GM18951 (cell line): ENCODE measurements around the gene SGSH.

ENCODE experiments used
- POLR2A ChIP-seq: IDR thresholded peaks from 4 replicates; pipeline ENCODE4 v1.6.1; 2011; ENCODE audit warnings: mild to moderate bottlenecking; ENCODE audit not compliant: insufficient read length, insufficient read depth; ENCODE audit errors: extremely low read depth
- in situ Hi-C: fragments of 300-500 bp; cut with MboI; formaldehyde crosslinking; loops from one replicate; pipeline ENCODE4 v1.12.0; 2022; ENCODE audit warnings: low sequenced_read_pairs, mixed read lengths, inconsistent platforms; ENCODE audit not compliant: unreplicated experiment

The SGSH gene

DNA sequence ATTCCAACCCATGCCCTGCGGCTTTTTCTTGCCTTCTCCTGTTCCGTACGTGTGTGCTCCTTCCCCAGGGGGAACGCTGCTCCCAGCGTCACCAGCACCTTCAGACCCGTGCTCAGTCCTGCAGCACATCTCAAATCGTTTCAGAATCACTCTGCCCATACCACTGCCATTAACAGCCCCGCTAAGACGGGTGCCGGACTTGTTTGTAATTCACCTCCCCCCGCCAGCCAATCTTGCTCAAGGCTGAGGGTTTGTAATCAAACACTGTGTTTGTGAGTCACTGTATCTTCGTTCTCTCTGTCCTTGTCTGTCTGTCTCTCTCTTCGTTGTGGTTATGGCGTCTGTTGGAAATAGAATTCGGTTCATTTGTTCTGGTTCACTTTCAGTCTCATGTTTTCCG, 33.0 kb downstream of the SGSH start:
- in situ Hi-C loops = no loop called here
- no peak for TF ChIP-seq POLR2A

DNA sequence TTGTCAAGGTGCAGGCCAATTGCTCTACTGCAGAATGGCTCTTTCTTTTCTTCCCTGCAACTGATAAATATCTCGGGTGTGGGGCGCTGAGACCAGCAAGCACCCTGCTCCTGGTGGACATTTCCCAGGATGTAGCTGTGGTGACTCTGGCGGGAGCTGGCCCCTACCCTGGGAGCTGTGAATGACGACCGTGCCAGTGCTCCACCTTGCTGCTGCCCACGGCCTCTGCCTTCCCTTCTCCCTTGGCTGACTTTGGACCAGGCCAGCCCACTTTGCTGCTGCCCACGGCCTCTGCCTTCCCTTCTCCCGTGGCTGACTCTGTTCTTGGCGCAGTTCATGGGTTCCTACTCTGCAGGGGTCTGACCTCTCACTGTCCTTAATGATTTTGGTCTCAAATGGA, 34.2 kb downstream of the SGSH start:
- in situ Hi-C loops = no loop called here
- no peak for TF ChIP-seq POLR2A

DNA sequence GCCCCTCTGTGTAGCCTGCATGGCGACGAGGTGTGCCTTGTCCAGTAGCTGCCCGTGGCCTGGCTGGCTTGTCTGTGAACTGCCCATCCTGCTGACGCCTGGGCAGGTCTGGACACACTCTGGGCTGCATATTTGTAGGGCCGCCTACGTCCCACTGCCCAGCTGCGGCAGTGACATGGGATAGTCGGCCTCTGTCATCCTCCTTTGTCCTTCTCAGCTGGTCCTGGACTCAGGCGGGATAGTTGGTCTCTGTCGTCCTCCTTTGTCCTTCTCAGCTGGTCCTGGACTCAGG, 35.8 kb downstream of the SGSH start:
- TF ChIP-seq POLR2A = no peak
- in situ Hi-C loops = no loop called here

DNA sequence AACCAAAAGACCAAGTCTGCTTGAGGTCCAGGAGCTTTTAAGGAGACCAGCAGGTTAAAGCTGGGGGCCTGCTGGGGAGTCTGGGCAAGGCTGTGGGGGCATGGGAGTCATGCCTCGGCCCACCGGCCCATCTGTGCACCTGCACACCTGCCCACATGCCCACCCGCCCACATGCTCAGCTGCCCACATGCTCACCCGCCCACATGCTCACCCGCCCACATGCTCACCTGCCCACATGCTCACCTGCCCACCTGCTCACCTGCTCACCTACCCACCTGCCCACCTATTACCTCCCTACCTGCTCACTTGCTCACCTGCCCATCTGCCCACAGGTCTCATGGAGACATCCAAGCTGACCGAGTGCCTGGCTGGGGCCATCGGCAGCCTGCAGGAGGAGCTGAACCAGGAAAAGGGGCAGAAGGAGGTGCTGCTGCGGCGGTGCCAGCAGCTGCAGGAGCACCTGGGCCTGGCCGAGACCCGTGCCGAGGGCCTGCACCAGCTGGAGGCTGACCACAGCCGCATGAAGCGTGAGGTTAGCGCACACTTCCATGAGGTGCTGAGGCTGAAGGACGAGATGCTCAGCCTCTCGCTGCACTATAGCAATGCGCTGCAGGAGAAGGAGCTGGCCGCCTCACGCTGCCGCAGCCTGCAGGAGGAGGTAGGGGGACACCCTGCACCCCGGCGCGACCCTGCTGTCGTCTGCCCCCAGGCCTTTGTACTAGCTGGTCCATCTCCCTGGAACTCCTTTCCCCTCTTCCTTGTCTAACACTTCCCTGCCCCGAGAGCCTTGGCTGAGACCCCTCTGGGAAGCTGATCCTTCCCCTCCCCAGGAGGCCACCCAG, 36.3 kb downstream of the SGSH start:
- in situ Hi-C loops = no loop called here
- TF ChIP-seq POLR2A = no peak

DNA sequence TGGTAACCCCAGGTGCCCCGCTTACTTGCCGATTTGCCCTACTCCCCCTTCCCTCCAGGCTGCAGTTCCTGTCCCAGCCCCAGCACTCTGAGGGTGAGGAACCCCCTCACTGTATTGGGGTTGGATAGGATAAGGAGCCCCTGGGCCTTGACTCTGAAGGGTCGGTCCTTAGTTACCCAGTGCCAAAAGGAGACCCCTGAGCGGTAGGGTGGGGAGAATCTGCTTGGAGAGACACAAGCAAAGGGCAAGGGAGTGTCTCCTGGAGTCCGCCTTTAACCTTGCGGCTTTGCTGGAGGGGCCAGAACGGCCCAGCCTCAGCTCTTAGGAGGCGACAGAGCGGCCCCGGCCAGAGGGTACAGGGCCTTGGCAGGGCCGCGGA, 37.3 kb downstream of the SGSH start:
- in situ Hi-C loops = no loop called here

DNA sequence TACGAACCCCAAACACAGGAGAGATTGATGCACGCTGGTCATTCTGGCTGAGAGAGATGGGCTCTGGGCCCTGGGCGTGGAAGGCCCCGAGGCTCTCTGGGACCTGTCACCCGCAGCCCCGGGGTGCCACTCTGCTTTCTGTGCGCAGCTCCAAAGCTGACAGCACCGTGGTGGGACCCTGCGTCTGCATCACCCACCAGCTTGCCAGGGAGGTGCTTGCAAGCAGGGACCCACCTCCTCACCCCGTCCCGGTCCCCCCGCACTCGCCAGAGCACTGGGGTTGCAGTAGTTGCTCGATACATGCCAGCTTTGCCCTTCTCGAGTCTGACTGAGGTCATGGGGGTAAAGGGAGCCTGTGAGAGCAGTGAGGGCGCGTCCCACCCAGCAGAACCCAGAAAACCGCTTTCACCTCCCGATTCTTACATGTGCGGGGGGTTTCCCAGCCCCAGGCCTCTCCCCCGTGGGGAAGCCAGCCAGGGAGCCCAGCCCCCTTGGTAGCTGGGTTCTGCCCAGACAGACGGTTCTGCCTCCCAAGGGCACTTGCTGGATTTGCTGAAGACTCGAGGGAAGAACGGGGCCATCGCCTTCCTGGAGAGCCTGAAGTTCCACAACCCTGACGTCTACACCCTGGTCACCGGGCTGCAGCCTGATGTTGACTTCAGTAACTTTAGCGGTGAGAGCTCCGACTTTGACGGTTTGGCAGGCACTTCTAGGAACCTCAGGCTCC, 37.9 kb downstream of the SGSH start:
- in situ Hi-C loops = no loop called here
- no peak for TF ChIP-seq POLR2A

More for the DNA sequence above, 37.3 kb downstream of the SGSH start:
- TF ChIP-seq POLR2A = no peak

DNA sequence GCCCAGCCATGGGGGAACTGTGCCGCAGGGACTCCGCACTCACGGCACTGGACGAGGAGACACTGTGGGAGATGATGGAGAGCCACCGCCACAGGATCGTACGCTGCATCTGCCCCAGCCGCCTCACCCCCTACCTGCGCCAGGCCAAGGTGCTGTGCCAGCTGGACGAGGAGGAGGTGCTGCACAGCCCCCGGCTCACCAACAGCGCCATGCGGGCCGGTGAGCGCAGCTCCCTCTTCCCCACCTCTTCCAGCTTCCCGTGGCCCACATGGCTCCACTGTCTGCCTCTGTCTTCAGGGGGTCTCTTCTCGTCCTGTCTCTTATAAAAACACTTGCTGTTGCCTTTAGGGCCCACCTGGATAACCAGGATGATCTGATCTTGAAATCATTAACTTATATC, 38.7 kb downstream of the SGSH start:
- in situ Hi-C loops = no loop called here
- TF ChIP-seq POLR2A = no peak

DNA sequence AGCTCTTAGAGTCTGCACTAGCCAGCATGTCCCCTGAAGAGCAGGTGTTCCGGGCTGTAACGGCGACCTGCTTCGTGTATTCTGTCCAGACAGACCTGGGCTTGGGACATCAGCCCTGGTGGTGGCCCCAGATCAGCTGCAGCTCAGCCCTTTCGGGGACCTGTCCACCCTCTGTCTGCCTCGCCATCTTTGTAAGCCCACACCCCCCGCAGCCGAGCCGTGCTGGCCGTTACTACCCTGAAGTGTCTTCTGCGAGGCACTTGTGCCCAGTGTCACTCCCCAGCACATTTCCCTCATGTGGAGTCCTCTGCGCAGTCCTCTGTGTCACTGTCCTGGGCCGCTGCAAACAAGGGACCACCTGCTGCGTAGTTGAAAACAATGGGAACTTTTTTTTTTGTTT, 39.9 kb downstream of the SGSH start:
- TF ChIP-seq POLR2A = no peak
- in situ Hi-C loops = no loop called here

DNA sequence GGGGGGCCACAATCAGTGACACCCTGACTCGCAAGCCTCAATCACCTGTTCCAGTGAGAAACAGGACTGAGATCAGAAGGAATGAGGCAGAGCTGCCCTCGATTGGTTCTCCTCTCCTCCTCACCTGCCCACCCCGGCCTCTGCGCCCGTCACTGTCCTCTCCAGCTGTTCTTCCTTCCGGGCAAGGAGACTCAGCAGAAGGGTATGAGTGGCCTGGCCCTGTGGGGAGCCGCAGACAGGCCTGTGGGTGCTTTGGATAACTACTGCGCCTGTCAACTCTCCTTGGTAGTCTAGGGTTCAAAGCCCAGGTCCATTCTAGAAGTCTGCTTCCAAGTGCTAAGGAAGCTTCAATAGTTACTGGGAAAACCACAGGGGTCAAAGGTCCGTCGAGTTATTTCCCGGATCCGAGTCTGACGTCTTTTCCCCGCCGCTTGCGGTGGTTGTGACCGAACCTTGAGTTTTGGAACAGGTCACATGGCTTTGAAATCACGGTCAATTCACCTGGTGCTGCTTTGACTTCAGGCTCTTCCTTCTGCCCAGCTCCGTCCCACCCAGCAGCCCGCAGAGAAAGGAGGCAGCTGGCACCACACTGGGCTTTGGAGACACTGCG, 42.0 kb downstream of the SGSH start:
- in situ Hi-C loops = no loop called here
- TF ChIP-seq POLR2A = no peak

DNA sequence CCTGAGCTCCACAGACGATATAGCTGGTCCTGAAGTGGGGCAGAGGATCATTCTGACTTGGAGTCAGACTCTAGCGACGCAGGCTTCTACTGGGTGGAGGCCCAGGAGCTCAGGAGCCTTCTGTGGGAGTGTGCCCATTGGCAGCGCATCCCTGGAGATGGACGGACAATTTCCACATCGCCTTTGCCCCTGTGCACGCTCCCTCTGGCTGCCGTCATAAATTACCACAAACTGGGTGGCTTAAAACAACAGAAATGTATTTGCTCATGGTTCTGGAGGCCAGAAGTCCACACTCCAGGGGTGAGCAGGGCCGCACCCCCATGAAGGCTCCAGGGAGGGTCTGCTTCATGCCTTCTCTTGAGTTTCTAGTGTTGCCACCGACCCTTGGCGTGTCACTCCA, 43.4 kb downstream of the SGSH start:
- no peak for TF ChIP-seq POLR2A
- in situ Hi-C loops = no loop called here

DNA sequence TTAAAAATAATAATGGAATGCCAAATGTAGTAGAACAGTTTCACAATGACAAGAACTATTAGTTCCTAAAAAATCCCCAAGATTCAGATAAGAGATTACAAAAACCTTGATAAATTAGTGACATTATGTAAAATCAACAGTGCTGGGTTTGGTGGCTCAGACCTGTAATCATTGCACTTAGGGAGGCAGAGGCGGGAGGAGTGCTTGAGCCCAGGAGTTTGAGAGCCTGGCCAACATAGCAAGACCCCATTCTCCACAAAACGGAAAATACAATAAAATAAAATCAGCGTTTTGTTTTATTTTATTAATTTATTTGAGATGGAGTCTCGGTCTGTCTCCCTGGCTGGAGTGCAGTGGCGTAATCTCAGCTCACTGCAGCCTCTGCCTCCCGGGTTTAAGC, 46.2 kb downstream of the SGSH start:
- TF ChIP-seq POLR2A = no peak

DNA sequence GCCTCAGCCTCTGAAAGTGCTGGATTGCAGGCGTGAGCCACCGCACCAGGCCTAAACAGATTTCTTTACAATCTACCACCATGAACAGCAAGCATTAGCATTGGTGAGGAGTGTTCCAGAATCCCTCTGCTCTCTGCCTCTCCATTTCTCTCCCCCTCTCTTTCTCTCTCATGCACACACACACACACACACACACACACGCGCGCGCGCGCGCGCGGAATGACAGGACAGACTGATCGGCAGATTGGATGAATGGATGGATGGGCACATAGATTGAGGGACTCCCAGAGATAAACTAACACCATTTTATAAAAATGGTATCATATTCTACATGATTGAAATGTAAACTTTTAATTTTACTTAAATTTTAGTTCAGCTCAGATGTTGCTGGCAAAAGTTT, 47.0 kb downstream of the SGSH start:
- in situ Hi-C loops = no loop called here

More for the DNA sequence above, 46.2 kb downstream of the SGSH start:
- in situ Hi-C loops = no loop called here

DNA sequence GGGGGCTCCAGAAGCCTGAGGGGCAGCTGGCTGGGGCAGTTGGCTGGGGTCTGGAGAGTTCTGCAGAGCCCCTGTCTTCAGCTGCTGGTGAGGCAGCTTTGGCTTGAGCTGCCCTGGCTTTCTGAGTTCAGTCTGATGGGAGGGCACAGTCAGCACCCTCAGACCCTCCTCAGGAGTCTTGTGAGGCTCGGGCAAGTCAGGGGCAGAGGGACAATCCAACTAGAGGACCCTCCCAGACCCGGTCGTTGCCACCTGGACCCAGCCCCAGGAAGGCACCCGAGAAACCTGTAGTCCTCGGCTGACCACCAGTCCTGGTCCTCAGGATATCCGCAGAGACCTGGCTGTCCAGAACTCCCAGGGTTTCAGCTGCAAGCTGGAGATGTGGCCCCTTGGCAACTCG, 48.5 kb downstream of the SGSH start:
- TF ChIP-seq POLR2A = no peak
- in situ Hi-C loops = no loop called here

More for the DNA sequence above, 47.0 kb downstream of the SGSH start:
- TF ChIP-seq POLR2A = no peak
